Ammon's horn (tissue), 1 donor: Measurements from ENCODE around the gene SPRY1.

Experiments used
- DNase-seq: peaks from one replicate; pipeline ENCODE4 v3.0.0-alpha.2; 2016; ENCODE audit warnings: low spot score

SPRY1 gene, protein sequence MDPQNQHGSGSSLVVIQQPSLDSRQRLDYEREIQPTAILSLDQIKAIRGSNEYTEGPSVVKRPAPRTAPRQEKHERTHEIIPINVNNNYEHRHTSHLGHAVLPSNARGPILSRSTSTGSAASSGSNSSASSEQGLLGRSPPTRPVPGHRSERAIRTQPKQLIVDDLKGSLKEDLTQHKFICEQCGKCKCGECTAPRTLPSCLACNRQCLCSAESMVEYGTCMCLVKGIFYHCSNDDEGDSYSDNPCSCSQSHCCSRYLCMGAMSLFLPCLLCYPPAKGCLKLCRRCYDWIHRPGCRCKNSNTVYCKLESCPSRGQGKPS

DNA sequence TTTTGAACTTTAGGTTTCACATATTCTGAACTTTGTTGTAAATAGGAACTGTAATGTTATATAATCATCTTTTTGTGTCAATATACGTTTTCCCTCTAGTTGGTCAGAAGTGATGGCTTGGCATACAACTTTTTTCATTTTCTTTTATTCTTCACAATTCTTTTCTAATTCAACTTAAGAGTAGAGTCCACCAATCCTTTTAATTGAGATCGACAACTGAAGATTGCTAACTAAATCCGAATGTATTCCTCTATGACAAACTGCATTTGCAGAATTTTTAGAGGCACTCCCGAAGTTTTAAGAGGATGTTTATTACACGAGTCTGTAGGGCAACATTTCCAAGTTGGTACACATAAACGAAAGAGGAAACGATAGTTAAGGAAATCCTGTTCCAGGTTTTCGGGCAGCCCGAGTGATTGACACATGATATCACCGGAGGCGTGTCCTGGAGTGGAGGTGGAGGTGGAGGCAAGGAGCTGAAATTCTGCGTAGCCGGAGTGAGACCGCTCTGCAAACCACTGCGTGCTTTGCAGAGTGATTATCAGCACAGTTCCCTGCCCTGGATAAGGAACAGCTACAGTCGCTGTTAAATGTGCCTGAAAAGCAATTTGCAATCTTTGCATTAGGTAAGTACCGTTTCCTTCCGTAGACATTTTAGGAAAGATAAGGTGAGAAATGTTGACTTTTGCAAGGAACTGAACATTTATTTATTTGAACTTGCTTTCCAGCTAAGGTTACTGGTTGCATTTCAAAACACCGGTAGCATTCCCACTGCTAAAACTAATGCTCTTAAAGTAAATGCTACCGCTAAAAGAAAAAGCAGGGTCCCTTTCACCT is at the start of gene SPRY1:
Gene SPRY1, plus strand, starts transcription at position 489 of the 837 bp plus-strand sequence. CDS start 4,797 bp downstream, outside the sequence.
- DNase-seq, result peak; percentile 88

DNA sequence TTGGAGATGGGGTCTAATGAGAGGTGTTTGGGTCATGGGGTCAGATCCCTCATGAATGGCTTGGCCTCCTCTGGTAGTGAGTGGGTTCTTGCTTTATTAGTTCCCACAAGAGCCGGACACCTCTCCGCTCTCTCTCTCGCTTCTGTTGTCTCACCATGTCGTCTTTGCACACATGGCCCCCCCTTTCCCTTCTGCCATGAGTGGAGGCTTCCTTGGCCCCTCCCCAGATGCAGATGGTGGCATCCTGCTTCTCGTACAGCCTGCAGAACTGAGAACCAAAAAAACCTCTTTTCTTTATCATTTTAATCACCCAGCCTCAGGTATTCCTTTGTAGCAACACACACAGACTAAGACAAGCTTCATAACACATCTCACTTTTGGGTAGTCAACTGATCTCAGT is 49.6 kb upstream of the SPRY1 start:
- no peak for DNase-seq

DNA sequence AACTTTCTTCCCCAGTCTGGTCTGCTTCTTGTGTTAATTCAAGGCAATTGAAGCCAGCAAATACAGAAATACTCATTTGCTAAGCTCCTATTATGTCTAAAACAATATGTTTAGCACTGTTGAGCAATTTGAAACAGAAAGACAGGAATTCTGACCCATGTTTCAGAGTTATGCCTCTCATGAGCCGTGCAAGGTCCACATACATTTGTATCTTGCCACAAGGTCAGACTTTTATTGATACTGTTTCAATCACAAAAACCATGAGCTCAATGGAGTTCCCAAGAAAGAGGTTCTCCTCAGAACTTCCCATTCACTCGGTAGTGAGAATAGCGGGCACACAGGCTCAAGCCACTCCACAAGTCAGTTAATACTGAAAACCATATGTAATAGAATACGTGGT is 47.6 kb upstream of the SPRY1 start:
- DNase-seq, result no peak

DNA sequence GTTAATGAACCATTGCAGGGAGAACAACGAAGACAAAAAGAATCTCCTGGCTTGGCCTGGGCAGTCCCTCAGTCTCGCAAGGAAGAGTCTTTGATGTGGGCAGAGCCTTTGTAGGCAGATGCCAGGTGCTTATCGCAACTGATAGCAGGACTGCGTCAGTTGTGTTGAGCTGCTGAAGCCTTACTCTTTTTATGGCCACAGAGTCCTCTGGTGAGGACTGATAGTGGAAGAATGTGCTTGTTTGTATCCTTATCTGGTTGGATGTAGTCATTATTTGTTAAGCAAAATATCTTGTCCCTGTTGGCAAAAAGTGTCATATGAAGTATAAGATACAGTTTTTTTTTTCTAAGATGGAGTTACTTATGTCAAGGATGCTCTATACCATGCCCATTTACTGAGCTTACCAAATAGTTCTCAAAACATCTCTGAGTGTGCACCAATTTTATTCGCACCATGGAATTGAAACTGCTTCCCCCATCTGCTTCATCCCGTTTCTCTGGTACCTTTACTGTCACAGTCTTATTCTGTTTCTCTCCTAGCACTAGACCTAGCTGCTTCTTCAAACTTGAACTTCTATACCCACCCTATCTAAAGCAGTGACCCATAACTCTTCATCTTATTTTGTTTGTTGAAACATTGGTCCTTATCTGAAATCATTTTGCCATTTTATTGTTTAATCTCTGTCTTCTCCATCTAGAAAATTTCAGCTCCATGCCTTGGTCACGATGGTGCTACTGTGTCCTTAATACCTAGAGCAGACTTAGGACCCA is 47.0 kb upstream of the SPRY1 start:
- no peak for DNase-seq

DNA sequence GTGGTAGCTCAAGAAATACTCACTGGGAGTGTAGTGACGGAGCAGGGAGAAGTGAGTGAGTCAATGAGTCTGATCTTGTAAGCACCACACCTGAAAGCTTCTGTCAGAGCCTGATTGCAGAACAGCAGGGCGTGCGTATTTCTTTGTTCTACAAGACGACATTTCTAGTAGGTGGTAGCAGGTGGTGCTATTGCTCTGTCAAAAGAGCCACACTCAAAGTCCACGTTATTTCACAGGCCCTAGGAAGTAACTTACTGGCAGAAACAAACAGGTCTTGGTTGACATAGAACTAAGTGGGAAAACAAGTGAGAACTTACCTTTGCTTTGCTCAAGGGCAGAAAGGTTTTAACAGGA is 46.4 kb upstream of the SPRY1 start:
- DNase-seq, result no peak

DNA sequence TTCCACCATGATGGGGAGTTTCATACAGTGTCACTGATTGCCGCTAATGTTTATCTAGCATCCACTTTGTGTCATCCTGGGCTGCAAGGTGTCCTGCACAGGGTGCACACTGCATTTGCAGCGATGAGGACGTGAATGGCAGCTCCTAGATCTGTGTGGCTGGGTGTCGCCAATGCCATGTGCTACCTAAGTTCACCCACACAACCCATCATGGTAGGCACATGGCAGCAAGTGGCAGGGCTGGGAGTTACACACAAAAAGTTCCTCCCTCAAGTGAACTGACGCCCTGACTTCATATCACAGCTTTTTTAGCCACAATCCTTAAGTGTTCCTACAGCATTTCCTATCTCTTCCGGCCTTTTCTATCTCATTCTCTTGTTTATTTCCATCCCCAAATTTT is 45.9 kb upstream of the SPRY1 start:
- no peak for DNase-seq

DNA sequence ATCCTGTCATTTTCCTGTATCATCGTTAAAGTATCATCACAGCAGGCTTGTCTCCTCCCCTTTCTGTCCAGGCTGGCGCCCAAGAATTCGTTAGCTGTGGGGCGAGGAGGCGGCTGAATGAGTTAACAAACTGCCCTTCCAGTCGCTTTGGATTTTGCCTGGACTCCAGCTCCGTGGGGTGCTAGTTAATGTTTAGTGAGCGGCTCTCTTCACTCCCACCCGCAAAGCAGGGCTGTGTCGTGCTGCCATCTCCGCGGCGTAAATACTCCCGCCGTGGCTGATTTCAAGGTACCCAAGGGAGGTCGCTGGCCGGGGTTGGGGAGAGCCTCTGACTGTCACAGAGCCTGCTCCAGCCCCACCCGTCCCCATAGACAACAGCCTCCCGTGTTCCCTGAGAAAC is 44.9 kb upstream of the SPRY1 start:
- no peak for DNase-seq

DNA sequence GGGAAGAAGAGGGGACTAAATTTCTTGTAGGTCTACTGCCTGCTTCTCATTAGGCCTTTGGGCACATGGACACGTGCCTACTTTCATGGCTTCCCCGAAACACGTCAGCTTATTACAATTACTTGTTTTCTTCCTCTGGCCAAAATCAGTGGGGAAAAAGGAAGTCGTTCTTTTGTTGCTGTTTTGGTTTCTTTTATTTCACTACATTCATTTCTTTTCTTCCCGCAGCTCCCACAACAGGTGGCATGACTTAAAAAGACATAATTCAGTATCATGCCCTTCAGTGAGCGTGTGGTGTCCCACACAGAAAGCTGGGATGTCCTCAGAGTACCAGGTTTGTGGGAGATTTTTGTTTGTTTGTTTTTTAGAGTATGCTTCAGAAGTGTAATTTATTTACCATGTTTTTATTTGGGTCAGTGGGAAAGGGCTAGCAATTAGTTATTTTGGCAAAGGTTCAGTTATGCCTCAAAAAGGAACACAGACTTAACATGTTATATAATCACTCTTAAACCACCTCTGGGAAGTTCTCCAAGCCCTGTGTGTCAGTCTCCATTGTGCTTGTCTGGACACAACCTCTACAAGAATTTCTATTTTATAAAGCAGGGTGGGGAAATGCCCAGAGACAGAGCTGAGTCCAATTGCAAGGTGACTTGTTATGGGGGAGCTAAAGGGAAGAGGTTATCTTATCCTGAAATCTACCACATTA is 44.2 kb upstream of the SPRY1 start:
- peak; percentile 30 for DNase-seq

DNA sequence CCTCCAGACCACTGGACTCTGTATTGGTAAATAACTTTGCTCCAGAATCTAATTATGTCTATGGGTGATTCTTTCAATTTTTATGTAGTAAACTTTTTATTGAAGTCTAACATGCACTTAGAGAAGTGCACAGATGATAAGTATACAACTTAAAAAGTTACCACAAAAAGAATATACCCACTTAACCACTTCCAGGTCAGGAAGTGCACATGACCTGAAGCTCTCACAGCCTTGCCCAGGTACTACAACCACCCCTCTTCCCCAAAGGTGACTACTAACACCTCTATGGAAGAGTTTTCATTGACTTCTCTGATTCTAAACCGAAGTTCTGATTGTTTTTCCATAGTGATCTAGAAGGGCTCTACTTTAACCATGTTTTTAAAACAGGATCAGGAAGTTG is 43.6 kb upstream of the SPRY1 start:
- no peak for DNase-seq

DNA sequence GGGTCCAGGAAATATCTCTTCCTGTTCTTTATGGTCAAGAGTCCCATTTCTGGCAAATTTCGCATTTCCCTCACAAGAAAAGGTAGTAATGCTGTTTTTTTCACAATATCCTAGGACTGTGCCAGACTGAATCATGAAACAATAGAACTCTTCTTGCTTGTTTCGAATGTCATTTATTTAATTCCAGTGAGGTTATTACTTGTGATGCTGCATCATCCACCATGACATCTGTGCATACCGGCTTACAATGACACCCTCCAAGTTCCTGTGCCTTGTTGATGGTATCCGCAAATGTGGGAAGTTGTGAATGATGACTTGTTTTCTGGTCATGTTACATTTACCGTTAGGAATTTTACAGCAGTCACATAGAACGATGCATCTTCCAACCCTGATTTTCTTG is 42.9 kb upstream of the SPRY1 start:
- DNase-seq, result no peak

DNA sequence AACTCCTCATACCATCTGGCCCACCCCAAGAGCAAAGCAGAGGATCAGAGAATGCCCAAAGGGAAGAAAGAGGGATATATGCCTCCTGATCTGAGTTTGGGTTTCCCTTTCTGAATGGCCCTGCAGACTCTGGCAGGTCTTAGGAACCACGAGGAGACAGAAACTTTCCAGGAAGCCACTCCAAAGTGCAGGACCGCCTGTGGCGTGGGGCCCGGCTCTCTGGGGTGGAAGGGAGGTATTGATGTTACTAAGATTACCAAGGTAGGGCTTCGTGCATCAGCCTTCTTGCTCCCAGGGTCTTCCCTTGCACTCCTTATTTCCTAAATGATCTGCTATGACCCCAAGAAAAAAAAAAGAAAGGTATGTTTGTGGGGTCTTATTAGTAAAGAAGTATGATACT is 41.9 kb upstream of the SPRY1 start:
- DNase-seq, result no peak

DNA sequence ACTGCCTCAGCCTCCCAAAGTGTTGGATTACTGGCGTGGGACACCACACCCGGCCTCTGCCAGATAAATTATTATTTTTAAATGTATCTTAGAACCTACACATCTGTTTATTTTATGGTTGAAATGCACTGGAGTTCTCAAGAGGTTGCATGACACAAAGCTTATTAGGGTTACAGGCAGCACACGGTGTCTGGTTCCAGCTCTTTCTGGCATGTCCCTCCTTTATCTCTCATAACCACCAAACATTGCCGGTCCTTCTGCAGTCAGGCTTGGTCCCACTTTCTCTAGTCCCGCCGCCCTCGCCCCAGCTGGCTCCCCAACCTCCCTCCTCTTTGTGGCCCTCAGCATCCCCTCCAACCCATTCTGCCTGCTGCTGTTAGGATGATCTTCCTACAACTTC is 39.7 kb upstream of the SPRY1 start:
- no peak for DNase-seq

DNA sequence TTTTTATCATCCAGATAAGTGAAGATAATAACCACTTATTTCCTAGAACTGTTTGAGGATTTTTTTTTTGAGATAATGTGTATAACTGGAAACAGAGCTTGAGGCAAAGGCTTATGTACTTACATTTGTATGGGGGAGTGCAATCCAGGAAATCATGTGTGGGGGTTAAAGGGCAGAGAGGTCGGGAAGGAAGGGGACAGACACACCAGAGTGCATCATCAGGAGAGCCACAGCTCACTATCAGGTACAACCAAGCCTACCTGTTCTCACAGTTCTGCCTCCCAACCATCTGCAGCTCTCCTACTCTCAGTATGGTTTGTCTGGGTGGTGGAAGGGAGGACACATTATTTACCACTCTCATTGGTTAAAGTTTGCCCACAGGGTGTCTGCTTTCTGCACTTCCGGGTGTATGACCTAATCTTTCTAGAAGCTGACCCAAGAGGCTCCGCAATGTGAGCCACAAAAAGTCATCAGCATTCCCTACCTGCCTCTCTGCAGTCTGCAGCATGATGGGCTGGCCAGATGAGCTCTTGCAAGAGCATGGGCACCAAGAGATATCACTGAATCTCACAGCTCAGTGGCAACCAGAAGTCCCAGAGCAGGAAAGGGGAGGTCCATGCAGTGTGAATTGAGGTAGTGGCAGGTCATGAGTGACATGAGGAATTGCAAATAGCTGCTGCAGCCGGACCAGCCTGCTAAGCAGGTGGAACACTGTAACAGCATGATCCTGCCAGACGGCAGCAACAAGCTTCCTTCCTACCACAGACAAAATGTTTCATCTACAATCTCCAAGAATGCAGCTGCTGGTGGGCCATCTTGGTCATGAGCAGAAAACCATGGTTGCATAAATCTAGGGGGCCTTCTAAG is 36.9 kb upstream of the SPRY1 start:
- DNase-seq, result no peak

DNA sequence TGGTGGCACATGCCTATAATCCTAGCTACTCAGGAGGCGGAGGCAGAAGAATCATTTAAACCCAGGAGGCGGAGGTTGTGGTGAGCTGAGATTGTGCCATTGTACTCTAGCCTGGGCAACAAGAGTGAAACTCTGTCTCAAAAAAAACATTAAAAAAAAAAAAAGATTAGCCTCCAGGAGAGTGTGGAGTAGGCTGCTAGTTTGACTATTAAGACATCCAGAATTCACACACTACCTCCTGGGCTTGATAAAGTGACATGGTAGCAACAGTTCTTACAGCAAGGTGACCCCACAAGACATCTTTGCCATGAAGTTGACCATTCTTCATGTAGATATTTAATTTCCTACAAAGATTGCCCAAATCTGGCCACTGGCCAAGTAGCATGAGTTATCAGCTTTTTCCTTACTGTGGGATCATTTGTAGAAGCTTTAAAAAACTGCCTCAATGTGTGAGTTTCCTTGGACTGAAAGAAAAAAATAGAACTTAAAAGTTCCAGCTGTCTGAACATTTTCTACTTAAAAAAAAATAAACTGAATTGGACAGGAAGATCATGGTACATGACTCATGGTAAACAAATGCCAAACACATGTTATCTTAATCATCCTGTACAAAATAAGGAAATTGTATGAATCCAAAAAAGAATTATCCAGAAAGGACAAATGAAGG is 35.3 kb upstream of the SPRY1 start:
- no peak for DNase-seq

DNA sequence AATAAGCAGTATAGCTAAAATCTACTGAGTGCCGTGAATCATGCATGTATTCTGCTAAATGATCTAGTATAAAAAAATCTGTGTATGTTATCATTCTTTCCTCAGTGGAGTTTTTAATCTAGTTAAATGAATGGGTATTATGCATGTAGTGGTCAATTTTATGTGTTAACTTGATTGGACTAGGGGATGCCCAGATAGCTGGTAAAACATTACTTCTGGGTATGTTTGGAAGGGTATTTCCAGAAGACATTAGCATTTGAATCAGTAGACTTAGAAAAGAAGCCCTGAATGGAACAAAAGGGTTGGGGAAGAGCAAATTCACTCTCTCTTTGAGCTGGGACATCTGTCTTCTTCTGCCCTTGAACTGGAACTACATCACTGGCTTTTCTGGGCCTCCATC is 34.5 kb upstream of the SPRY1 start:
- no peak for DNase-seq

DNA sequence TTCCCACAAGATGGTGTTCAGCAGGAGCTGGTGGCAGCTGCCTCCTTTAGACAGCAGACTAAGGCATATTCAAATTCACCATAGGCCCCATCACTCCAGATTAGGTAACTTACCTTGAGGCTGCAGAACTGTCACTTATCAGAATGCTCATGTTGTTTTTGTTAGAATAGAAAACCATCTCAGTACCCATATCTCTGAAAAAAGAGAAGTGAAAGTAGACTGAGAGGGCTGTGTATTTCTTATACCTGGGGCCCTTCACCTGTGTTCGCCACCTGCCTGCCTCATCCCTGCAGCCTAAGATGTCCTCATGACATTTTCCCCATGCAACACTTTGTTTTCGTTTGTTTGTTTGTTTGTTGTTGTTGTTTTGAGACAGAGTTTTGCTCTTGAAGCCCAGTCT is 32.9 kb upstream of the SPRY1 start:
- no peak for DNase-seq

DNA sequence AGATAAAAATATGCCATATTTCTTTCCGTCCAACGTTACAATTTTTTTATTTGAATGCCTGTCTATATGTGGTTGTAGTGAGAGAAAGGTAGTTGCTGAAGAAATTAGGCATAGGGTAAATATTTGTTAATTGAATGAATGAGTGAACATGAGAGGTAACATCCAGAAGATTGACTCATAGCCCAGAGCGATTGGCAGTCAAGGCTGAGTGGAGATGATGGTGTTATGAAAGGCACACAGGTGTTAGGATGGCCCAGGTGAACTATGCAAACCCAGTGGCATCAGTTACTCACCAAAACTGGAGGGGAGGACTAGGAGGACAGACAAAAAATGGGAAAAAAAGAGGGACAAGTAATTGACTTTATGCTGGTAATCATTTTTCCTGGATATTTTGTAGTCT is 31.7 kb upstream of the SPRY1 start:
- DNase-seq, result no peak

DNA sequence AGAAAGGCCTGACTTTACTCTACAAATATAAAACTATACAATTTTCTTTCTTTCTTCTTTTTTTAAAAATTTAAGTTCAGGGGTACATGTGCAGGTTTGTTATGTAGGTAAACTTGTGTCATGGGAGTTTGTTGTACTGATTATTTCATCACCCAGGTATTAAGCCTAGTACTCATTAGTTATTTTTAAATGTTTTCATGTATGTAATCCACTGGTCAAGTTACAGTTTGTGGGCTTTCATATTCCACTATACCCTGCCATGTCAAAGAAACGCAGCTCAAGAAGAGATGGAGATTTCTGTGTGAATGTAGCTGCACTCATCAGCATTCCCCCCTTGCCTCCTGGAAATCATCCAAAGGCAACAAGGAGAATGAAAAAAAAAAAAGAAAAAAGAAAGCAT is 31.2 kb upstream of the SPRY1 start:
- DNase-seq, result no peak

DNA sequence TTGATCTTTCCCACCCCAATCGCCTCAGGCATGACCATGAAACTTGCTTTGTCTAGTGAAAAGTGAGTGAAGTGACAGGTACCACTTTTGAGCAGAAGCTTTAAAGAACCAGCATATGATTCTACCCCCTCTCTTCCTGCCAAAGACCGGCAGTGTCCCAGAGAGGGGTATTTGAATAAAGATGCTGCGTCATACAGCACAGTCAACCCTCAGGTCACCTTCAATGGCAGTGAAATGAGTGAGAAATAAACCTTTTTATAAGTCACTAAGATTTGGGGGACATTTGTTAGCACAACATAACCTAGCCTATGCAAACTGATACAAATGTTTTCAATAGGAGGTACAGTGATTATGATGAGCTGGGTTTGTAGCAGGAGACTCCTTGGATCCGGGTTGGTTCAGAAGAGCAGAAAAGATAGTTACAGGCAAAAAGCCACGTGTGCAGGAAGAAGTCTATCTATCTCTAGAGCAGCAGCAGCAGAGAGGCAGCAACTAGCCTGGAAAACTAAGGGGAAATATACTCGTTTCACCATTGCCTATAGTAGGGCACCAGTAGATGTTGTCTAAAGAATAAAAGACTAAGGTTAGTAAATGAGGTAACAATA is 30.3 kb upstream of the SPRY1 start:
- DNase-seq, result no peak

DNA sequence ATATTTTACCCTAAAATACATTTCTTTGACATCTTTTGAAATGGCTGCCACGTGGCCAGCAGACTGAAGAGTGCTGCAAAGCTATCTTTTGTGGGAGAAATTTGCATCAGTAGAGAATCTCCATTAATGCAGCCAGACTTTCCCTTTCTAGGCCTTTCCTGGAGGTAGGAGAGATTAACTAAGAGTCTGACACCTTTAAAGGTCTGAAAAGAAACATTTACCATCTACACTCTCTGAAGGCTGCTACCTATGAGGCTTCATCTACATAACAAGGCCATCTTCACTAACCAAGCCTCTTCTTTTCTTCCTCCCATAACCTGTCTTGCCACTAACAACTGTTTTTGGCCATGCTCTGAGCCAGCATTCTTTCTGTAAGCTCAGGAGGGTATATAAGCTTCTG is 17.8 kb upstream of the SPRY1 start:
- no peak for DNase-seq
